Left ventricle myocardium inferior (tissue), 1 donor: ENCODE results near the gene SSH2. TPM values are rescaled to one million over a fixed set of nuclear protein-coding genes. Genes with fewer than 3 reads are reported as not detected.

ENCODE experiments used
- DNase-seq: peaks from one replicate; pipeline ENCODE4 v3.0.0-alpha.2; 2020
- H3K27ac ChIP-seq: fragments of 200-600 bp; replicated peaks from 2 replicates; pipeline ENCODE4 v1.8.0; 2021
- H3K27me3 ChIP-seq: fragments of 200-600 bp; 2 replicates; pipeline ENCODE4 v1.8.0; 2021; ENCODE audit warnings: low read depth
- H3K36me3 ChIP-seq: fragments of 200-600 bp; 2 replicates; pipeline ENCODE4 v1.8.0; 2021
- H3K4me1 ChIP-seq: fragments of 200-600 bp; 2 replicates; pipeline ENCODE4 v1.8.0; 2021
- H3K4me3 ChIP-seq: fragments of 200-600 bp; 2 replicates; pipeline ENCODE4 v1.8.0; 2021; ENCODE audit warnings: mild to moderate bottlenecking, moderate library complexity
- H3K9me3 ChIP-seq: fragments of 200-600 bp; replicated peaks from 2 replicates; pipeline ENCODE4 v1.8.0; 2021
- intact Hi-C: fragments of 100-400 bp; cut with micrococcal nuclease; formaldehyde crosslinking; loops from one replicate; pipeline ENCODE4 v1.11.0; 2022
- total RNA-seq: library from RNA; stranded (reverse); fragmentation: NEBNext Ultra II Directional; extraction: Animal tissue kit (Norgen Biotek cat#: 25700); gene quantifications from one replicate; pipeline ENCODE4 v1.2.1, GENCODE V29; 2021
- TF ChIP-seq, protein P1 (sequence below): fragments of 200-600 bp; IDR thresholded peaks from 2 replicates; pipeline ENCODE4 v1.8.0; 2021; ENCODE audit warnings: antibody characterized with exemption, mild to moderate bottlenecking, borderline replicate concordance
- donor health status: DM: no; HTN: yes; CAD: no; lungs with severe emphysema.

SSH2 gene
- total RNA-seq, 1 donor from 2014 or later, result 28.6 TPM

DNA sequence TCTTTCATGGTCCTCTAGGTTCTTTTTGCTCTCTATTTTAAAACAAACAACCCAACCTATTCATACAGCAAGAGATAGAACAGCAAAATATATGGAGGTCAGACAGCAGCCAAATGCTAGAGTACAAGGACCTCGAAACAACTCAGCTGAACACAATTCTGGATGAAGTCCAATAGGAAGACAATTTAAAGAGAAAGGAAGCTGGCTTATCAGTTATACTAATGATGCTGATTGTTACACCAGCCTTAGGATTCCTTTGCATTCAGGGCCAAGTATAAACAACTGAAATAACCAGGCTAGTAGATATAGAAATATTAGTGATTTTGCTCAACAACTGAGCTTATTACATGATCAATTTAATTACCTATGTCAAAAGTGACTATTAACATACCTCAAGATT, 2.5 kb downstream of the SSH2 start:
- H3K4me3 ChIP-seq, result peak overlapping the region; percentile 84
- no peak overlapping the region for H3K27ac ChIP-seq
- no peaks in the 10 kb centered on the region for H3K36me3 ChIP-seq
- intact Hi-C loops, result no loop called here
- peaks cover 69% of the 10 kb centered on the region for H3K4me1 ChIP-seq
- no peaks in the 10 kb centered on the region for H3K9me3 ChIP-seq
- DNase-seq, result no peak
- H3K27me3 ChIP-seq, result no peaks in the 10 kb centered on the region
- TF ChIP-seq, protein P1, sequence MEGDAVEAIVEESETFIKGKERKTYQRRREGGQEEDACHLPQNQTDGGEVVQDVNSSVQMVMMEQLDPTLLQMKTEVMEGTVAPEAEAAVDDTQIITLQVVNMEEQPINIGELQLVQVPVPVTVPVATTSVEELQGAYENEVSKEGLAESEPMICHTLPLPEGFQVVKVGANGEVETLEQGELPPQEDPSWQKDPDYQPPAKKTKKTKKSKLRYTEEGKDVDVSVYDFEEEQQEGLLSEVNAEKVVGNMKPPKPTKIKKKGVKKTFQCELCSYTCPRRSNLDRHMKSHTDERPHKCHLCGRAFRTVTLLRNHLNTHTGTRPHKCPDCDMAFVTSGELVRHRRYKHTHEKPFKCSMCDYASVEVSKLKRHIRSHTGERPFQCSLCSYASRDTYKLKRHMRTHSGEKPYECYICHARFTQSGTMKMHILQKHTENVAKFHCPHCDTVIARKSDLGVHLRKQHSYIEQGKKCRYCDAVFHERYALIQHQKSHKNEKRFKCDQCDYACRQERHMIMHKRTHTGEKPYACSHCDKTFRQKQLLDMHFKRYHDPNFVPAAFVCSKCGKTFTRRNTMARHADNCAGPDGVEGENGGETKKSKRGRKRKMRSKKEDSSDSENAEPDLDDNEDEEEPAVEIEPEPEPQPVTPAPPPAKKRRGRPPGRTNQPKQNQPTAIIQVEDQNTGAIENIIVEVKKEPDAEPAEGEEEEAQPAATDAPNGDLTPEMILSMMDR, result no peak

DNA sequence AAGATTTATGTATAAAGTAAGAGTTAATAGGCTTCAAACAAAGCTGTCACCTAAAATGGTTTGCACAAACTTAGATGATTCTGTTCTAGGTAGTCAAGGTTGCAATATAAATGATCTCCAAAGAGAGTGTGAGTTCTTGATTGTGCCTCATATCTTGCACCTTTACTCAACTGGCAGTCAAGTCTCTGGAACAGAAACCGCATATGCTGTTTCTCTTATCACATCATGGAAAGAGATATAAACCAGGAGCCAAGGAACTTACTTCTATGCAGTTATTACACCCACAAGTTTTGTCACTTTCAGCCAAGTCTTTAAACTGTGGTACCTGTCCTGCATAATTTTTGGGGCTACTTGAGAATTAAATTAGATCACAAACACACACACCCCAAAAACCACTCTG, 5.2 kb downstream of the SSH2 start:
- Histone ChIP-seq H3K36me3 (no peaks in the 10 kb centered on the region), H3K4me1 (peaks cover 49% of the 10 kb centered on the region), H3K9me3 (no peaks in the 10 kb centered on the region), H3K27ac (no peak overlapping the region), H3K4me3 (no peak overlapping the region), H3K27me3 (no peaks in the 10 kb centered on the region)
- no peak for DNase-seq
- TF ChIP-seq, protein P1, result no peak
- intact Hi-C loops, result no loop called here

DNA sequence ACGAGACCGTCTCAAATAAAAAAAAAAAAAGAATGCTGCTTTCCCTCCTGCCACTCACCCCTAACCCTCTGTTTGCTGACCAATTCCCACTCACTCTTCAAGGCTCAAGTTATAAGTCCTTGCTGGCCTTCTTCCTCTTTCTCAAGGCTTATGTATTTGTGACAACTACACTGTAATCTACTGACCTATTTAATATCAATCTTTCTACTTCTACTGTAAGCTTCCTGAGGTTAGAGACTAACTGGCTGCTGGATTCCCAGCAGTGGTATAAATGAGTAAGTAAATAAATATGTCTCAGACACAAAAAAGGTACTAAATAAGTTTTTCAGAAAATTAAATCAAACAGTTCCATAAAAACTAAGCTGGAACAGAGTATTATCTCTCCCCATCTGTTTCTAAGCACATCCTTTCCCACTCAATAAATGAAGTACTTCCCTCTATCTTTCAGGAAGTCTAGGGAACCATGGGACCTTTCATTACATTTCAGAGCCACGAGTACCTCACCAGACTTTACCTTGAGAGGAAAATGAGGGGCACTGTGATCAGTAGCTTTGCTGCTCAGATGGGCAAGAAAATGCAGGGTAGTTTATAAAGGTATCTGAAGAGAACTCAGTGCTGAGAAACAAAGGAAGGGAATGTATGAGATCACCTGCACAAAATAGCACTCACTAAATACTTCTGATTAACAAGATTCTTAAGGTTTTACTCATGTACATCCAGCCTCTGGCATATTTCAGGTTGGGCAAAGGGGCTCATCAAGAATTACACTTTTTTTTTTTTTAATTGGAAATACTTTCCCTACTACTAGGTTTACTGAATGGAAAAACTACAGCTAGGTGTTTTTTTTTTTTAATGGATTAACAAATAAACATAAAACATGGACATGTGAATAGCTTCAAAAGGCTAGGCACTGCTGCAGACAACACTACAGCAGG, 10.8 kb downstream of the SSH2 start:
- no peak for DNase-seq
- no peak overlapping the region for H3K4me3 ChIP-seq
- intact Hi-C loops, result no loop called here
- TF ChIP-seq, protein P1, result no peak
- H3K36me3 ChIP-seq, result no peaks in the 10 kb centered on the region
- H3K27ac ChIP-seq, result no peak overlapping the region
- no peaks in the 10 kb centered on the region for H3K27me3 ChIP-seq
- H3K4me1 ChIP-seq, result peaks cover 27% of the 10 kb centered on the region
- H3K9me3 ChIP-seq, result no peaks in the 10 kb centered on the region

DNA sequence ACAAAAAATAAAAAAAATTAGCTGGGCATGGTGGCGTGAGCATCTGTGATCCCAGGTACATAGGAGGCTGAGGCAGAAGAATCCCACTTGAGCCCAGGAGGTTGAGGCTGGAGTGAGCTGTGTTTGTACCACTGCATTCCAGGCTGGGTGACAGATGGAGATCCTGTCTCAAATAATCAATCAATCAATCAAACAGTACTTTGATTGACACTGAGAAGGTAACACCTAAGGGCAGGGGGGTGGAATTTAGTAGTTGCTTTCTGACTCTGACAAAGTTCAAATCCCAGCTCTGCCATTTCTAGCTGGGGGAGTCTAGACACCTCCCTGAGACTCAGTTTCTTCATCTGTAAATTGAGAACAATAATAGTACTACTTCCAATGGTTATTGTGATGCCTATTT, 12.0 kb downstream of the SSH2 start:
- Histone ChIP-seq H3K9me3 (no peaks in the 10 kb centered on the region), H3K4me3 (no peak overlapping the region), H3K27me3 (no peaks in the 10 kb centered on the region), H3K4me1 (peaks cover 24% of the 10 kb centered on the region), H3K36me3 (no peaks in the 10 kb centered on the region), H3K27ac (no peak overlapping the region)
- TF ChIP-seq, protein P1, result no peak
- intact Hi-C loops, result no loop called here
- no peak for DNase-seq

DNA sequence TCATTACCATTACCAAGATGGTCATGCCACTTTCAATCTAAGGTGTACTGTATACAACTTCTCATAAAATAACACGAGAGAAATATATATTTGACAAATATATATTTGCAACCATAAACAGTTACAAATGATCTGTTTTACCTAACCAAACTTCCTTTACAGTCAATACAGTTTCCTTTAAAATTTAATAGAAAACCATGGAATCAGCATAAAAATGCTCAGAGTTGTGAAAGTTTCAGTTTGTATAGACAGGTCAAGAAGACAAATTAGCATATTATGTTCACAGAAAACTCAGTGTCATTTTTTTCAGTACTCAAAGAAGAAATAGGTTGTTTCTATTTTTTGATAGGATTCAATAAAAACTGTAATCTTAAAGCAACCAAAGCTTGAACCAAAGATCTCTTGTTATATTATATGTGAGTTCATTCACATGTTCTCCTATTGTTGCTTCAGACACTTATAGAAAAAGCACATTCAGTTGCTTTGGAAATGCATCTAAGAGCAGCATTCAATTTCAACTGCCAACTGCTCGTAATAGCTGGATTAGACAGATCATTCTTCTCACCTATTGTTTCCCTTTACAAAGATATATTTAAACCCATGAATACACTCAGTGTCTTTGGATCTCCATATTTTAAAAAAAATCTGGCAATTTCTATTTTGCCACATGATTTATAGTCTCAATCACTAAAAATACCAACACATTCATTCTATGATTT, 15.1 kb downstream of the SSH2 start:
- Histone ChIP-seq H3K27me3 (no peaks in the 10 kb centered on the region), H3K36me3 (no peaks in the 10 kb centered on the region), H3K9me3 (no peaks in the 10 kb centered on the region), H3K4me1 (peaks cover 39% of the 10 kb centered on the region), H3K4me3 (no peak overlapping the region), H3K27ac (no peak overlapping the region)
- intact Hi-C loops, result no loop called here
- TF ChIP-seq, protein P1, result no peak
- DNase-seq, result no peak
